K562 (cell line): ENCODE data around the gene ADCY1. TPM values are rescaled to one million over a fixed set of nuclear protein-coding genes. Genes with fewer than 3 reads are reported as not detected.

Experiments used
- ATAC-seq: fragments of 200-7000 bp; cut with Tn5 transposase; 3 replicates; pipeline ENCODE4 v1.9.1; 2020; ENCODE audit warnings: moderate library complexity
- BruUV-seq: library from RNA; stranded (reverse); fragments of 400-500 nt; replicated peaks from 2 replicates; lab custom pipeline; 2021; lab: Mats Ljungman, UMichigan
- CTCF ChIA-PET: fragments of 300-600 bp; formaldehyde crosslinking; extraction: SDS; loops from one replicate; lab custom pipeline; 2021; ENCODE audit warnings: low intra/inter-chr PET ratio; lab: Yijun Ruan, JAX
- POLR2A ChIA-PET: fragments of 300-600, 350-650 bp; sonication (Branson Sonifier 250); formaldehyde crosslinking; extraction: SDS; loops from one replicate; lab custom pipeline; 2021; ENCODE audit warnings: antibody characterized with exemption, inconsistent platforms; lab: Yijun Ruan, JAX
- DNase-seq, 4 experiments: peaks; one replicate each; pipeline versions ENCODE4 v3.0.0 to v3.0.0-alpha.2; 2011 to 2018; ENCODE audit warnings: low spot score in 3 of 4, mixed read lengths in 3 of 4; ENCODE audit errors: extremely low read depth in 1 of 4
- FAIRE-seq: peaks from 2 replicates; lab custom pipeline; 2011; peaks lifted over from hg19 to GRCh38; lab: Jason Lieb, UNC
- H2AFZ ChIP-seq: 2 replicates; pipeline ENCODE4 v1.6.0; 2011; ENCODE audit warnings: low read depth, low read length, control low read depth, inconsistent platforms
- H3K27ac ChIP-seq: fragments of 200-600 bp; 3 replicates; pipeline ENCODE4 v1.8.0; 2011; ENCODE audit warnings: low read depth, mild to moderate bottlenecking, control low read depth, inconsistent platforms, low read length, moderate library complexity, mixed read lengths; ENCODE audit errors: extremely low read depth
- H3K27me3 ChIP-seq, 2 experiments: fragments of 300-600 bp in 1 of 2; 2 replicates in 1 of 2; 3 replicates in 1 of 2; pipeline versions ENCODE4 v1.6.0 to v1.8.0; 2011; ENCODE audit warnings: inconsistent platforms in 2 of 2, low read length in 2 of 2, mild to moderate bottlenecking in 1 of 2, mixed read lengths in 1 of 2, moderate library complexity in 1 of 2; ENCODE audit not compliant: control insufficient read depth in 2 of 2, insufficient read depth in 2 of 2
- H3K36me3 ChIP-seq: fragments of 300-600 bp; 3 replicates; pipeline ENCODE4 v1.8.0; 2011; ENCODE audit warnings: mild to moderate bottlenecking, low read length, inconsistent platforms; ENCODE audit not compliant: control insufficient read depth, insufficient read depth
- H3K4me1 ChIP-seq, 2 experiments: fragments of 200-600 bp in 1 of 2; replicated peaks in 1 of 2; 2 replicates in 1 of 2; 3 replicates in 1 of 2; pipeline versions ENCODE4 v1.5.1 to v1.8.0; 2011; ENCODE audit warnings: inconsistent platforms in 2 of 2, low read length in 2 of 2, mild to moderate bottlenecking in 1 of 2, mixed read lengths in 1 of 2, moderate library complexity in 1 of 2; ENCODE audit not compliant: control insufficient read depth in 2 of 2, insufficient read depth in 2 of 2
- H3K4me2 ChIP-seq: 2 replicates; pipeline ENCODE4 v1.6.1; 2011; ENCODE audit warnings: low read length, control low read depth, inconsistent platforms, mixed read lengths; ENCODE audit not compliant: insufficient read depth
- H3K4me3 ChIP-seq: fragments of 200-600 bp; sonication (generic), shearing (Covaris generic); 2 replicates; pipeline ENCODE4 v1.5.1; 2016; ENCODE audit warnings: control low read depth, inconsistent platforms
- H3K79me2 ChIP-seq: fragments of 200-600 bp; 3 replicates; pipeline ENCODE4 v1.8.0; 2011; ENCODE audit warnings: low read length, inconsistent platforms; ENCODE audit not compliant: control insufficient read depth, insufficient read depth
- H3K9ac ChIP-seq, 2 experiments: 2 replicates each; pipeline versions ENCODE4 v1.6.0 to v1.6.1; 2011; ENCODE audit warnings: low read depth in 2 of 2, low read length in 2 of 2, control low read depth in 1 of 2, inconsistent platforms in 1 of 2, mild to moderate bottlenecking in 1 of 2, mixed read lengths in 1 of 2; ENCODE audit not compliant: insufficient read depth in 1 of 2
- H3K9me1 ChIP-seq: one replicate; pipeline ENCODE4 v1.6.0; 2011; ENCODE audit warnings: inconsistent platforms, mild to moderate bottlenecking, low read length, moderate library complexity; ENCODE audit not compliant: control insufficient read depth, insufficient read depth
- H3K9me3 ChIP-seq: replicated peaks from 2 replicates; pipeline ENCODE4 v1.5.1; 2011; ENCODE audit warnings: low read depth, low read length, inconsistent platforms; ENCODE audit not compliant: control insufficient read depth, insufficient read depth
- H4K20me1 ChIP-seq: replicated peaks from 2 replicates; pipeline ENCODE4 v1.6.1; 2011; ENCODE audit warnings: low read length, inconsistent platforms, mixed read lengths; ENCODE audit not compliant: control insufficient read depth, insufficient read depth
- CCAR2 ChIP-seq: fragments of 200-400 bp; formaldehyde crosslinking; IDR thresholded peaks from 2 replicates; pipeline ENCODE4 v1.6.1; 2017; ENCODE audit warnings: mild to moderate bottlenecking, low read depth, low read length
- ZFPM2 ChIP-seq: fragments of 250-450 bp; sonication (Bioruptor Pico); IDR thresholded peaks from 2 replicates; pipeline ENCODE4 v1.5.1; 2022; ENCODE audit warnings: mild to moderate bottlenecking
- WGBS: fragments of 100-300 bp; shearing (Covaris generic); methylation state at CpG from one replicate; pipeline ENCODE4 v1.1.6; 2016; ENCODE audit warnings: low coverage, mixed read lengths; ENCODE audit not compliant: insufficient coverage; ENCODE audit errors: missing lambda C conversion rate; 5-methylcytosine and 5-hydroxymethylcytosine counted together
- in situ Hi-C: fragments of 300-500 bp; cut with MboI; formaldehyde crosslinking; loops from 4 replicates; pipeline ENCODE4 v1.15.0; 2018; ENCODE audit warnings: inconsistent platforms, mixed read lengths
- intact Hi-C: fragments of 100-400 bp; cut with micrococcal nuclease; formaldehyde crosslinking; loops from 2 replicates; pipeline ENCODE4 v1.14.2; 2022
- polyA plus RNA-seq, 8 experiments: library from polyadenylated mRNA; depleted of rRNA in 4 of 8; stranded (reverse) in 5 of 8; unstranded in 3 of 8; fragments of >200 nt; fragmentation: Nextera tagmentation in 2 of 8; fragmentation: Illumina TruSeq in 1 of 8; extraction: Ambion mirVana in 2 of 8; extraction: Trizol in 1 of 8; gene quantifications; 2 replicates each; pipeline versions ENCODE4 v1.2.1 to v1.2.3, GENCODE V29; 2011 to 2014; ENCODE audit warnings: inconsistent platforms in 1 of 8, missing spikeins in 1 of 8
- total RNA-seq, 7 experiments: library from RNA; depleted of rRNA in 6 of 7; stranded (reverse); fragments of >200 nt in 6 of 7; fragmentation: Illumina TruSeq in 2 of 7; extraction: Trizol in 2 of 7; gene quantifications; 2 replicates each; pipeline versions ENCODE4 v1.2.1 to v1.2.3, GENCODE V29; 2011 to 2021; ENCODE audit warnings: low replicate concordance in 1 of 7
- TF ChIP-seq, protein P1 (sequence below): sonication (generic); formaldehyde crosslinking; IDR thresholded peaks from 2 replicates; pipeline ENCODE4 v1.8.0; 2023; ENCODE audit warnings: missing genetic modification reagents, mild to moderate bottlenecking, borderline replicate concordance

ADCY1 gene
- total and polyA plus RNA-seq, 9 of the 15 experiments (the other 6 are each of a cell fraction or from before 2014, with no cell fraction given), result under 0.01 to 0.18 (median 0.10) TPM; not detected in 4

DNA sequence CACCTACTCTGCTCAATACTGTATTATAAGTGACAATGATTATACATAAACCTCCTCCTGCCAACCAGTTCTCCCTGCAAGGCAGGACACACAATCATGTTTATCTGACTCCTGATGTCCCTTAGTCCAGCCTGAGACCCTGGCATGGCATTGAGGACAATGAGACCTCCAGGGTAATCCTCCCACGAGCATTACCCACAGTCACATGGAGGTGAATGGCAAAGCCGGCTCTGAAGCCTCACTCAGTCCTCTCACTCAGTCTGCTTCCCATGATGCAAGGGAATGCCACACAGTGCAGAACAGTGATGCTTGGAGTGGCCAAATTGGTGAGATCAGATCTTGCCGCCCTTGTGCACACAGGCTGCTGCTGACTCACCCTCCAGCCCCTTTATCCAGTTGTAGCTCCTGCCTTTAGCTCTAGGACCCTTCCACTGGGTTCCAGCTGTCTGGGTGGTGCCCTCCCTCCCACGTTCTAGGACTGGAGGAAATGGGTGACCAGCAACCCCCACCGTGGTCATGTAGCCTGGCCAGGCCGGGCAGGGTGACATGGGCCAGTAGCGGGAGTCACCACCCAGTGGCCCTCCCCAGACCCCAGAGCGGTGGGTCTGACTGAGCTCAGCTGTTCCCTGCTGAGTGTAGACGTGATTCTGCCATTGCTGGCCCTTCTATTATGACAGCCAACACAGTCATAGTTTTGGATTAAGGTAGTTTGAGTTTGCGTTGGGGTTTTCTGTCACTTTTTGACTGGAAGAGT, 5.5 kb upstream of the ADCY1 start:
- H3K79me2 ChIP-seq, result no peaks in the 10 kb centered on the region
- no TSS peak for BruUV-seq
- H3K27me3 ChIP-seq, result peaks cover 3 to 31% of the 10 kb centered on the region in 2 experiments
- intact Hi-C loops (no loop called here), in situ Hi-C loops (no loop called here)
- POLR2A ChIA-PET, result no interaction called here
- ATAC-seq, result no peak
- no peak for TF ChIP-seq ZFPM2 (CRISPR knock-in tag)
- TF ChIP-seq CCAR2, result no peak
- TF ChIP-seq, protein P1, sequence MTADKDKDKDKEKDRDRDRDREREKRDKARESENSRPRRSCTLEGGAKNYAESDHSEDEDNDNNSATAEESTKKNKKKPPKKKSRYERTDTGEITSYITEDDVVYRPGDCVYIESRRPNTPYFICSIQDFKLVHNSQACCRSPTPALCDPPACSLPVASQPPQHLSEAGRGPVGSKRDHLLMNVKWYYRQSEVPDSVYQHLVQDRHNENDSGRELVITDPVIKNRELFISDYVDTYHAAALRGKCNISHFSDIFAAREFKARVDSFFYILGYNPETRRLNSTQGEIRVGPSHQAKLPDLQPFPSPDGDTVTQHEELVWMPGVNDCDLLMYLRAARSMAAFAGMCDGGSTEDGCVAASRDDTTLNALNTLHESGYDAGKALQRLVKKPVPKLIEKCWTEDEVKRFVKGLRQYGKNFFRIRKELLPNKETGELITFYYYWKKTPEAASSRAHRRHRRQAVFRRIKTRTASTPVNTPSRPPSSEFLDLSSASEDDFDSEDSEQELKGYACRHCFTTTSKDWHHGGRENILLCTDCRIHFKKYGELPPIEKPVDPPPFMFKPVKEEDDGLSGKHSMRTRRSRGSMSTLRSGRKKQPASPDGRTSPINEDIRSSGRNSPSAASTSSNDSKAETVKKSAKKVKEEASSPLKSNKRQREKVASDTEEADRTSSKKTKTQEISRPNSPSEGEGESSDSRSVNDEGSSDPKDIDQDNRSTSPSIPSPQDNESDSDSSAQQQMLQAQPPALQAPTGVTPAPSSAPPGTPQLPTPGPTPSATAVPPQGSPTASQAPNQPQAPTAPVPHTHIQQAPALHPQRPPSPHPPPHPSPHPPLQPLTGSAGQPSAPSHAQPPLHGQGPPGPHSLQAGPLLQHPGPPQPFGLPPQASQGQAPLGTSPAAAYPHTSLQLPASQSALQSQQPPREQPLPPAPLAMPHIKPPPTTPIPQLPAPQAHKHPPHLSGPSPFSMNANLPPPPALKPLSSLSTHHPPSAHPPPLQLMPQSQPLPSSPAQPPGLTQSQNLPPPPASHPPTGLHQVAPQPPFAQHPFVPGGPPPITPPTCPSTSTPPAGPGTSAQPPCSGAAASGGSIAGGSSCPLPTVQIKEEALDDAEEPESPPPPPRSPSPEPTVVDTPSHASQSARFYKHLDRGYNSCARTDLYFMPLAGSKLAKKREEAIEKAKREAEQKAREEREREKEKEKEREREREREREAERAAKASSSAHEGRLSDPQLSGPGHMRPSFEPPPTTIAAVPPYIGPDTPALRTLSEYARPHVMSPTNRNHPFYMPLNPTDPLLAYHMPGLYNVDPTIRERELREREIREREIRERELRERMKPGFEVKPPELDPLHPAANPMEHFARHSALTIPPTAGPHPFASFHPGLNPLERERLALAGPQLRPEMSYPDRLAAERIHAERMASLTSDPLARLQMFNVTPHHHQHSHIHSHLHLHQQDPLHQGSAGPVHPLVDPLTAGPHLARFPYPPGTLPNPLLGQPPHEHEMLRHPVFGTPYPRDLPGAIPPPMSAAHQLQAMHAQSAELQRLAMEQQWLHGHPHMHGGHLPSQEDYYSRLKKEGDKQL (CRISPR knock-in tag), result no peak
- CTCF ChIA-PET, result no interaction called here
- WGBS, result under 1% methylated on average over 10 of the region's 10 CpGs
- no peak overlapping the region for H3K27ac ChIP-seq
- no peak overlapping the region for H3K9ac ChIP-seq
- no peak overlapping the region for H2AFZ ChIP-seq
- H3K4me2 ChIP-seq, result no peak overlapping the region
- 0 out of 2 replicates have a peak, but pooled peaks cover 3% of the 10 kb centered on the region for H4K20me1 ChIP-seq
- no peaks in the 10 kb centered on the region for H3K9me3 ChIP-seq
- H3K4me3 ChIP-seq, result no peak overlapping the region
- no peaks in the 10 kb centered on the region for H3K9me1 ChIP-seq
- no peaks in the 10 kb centered on the region for H3K36me3 ChIP-seq
- no peak for FAIRE-seq
- peaks cover 0 to 5% of the 10 kb centered on the region in 2 experiments; a peak in 1 of 5 replicates for H3K4me1 ChIP-seq
- no peak for DNase-seq
